NCI-H1694 treated with DMSO at 0.1 percent for 48 hours (cell line): Measurements from ENCODE around the gene HOXD10.

Source experiments
- DNase-seq: peaks from one replicate; lab custom pipeline; 2025; lab: John Stamatoyannopoulos, UW

Gene HOXD10

GRCh38 chr2:176123411-176124109 is 7.0 kb downstream of the HOXD10 start:
- no peak for DNase-seq

GRCh38 chr2:176124110-176124946 is 7.8 kb downstream of the HOXD10 start:
- no peak for DNase-seq

- no peak for DNase-seq
Observed at GRCh38 chr2:176124947-176125771, 8.6 kb downstream of the HOXD10 start.

GRCh38 chr2:176125772-176126054 is 9.1 kb downstream of the HOXD10 start:
- DNase-seq: no peak

- DNase-seq: peak; percentile 60
Observed at GRCh38 chr2:176126929-176127773, 10.6 kb downstream of the HOXD10 start.

DNA sequence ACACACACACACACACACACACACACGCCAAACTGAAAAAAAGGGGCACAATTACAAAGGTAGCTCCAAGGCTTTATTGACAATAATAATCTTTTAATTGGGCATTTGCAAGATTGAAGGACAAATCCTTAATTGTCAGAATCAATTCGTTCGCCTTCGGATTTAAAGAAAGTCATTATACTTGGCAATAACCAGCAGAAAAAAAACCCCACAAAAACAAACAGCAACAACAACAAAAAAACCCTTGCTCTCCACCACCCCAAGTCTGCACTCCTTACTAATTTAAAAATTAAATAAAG is 11.1 kb downstream of the HOXD10 start:
- no peak for DNase-seq

- DNase-seq: peak; percentile 9
Observed at GRCh38 chr2:176128172-176128981, 11.8 kb downstream of the HOXD10 start.

DNA sequence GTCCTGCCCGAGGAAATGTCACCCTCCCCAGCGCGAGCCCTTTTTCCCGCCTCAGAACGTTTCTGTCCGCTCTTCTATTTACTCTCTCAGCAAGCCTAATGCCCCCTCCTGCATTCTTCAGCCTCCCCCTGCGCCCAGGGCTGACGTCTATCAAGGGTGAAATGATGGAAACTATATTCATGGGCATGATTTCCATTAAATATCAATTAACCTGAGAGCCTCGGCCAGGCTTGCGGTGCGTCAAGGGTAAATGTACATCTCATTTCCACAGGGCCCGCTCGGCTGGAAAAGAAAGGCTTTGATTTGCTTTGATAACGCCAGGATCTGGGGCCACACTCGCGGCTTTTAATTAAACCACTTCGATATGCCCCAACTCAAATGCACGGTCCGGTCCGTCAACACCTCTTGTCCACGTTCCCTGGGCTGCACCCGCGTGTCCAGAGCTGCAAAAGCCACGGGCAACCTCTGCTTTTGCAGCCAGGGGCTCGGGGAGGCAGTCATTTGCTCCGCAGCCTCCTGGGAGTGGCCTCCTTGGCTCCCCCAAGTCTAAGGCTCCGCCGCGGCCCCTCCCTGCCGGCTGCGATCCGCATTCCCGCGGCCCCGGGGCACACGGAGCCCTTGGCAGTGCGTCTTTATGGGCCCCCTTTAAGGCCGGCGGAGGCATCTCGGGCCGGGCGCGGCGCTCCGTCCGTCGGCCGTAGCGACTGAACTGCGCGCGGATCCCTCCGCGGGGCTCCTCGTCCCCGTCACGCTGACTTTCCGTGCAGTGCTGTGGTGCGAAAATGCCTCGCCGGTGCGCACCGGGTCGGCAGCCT is 12.6 kb downstream of the HOXD10 start, which contains the start of gene HOXD8:
Gene HOXD8 (plus strand): TSS at position 724 of the 815 bp plus-strand sequence. CDS start 662 bp downstream, outside the sequence.
- DNase-seq: peak; percentile 58

- peak; percentile 53 for DNase-seq
Observed at GRCh38 chr2:176129813-176130146, 13.2 kb downstream of the HOXD10 start.

- peak; percentile 53 for DNase-seq
Observed at GRCh38 chr2:176130147-176130956, 13.8 kb downstream of the HOXD10 start.

DNA sequence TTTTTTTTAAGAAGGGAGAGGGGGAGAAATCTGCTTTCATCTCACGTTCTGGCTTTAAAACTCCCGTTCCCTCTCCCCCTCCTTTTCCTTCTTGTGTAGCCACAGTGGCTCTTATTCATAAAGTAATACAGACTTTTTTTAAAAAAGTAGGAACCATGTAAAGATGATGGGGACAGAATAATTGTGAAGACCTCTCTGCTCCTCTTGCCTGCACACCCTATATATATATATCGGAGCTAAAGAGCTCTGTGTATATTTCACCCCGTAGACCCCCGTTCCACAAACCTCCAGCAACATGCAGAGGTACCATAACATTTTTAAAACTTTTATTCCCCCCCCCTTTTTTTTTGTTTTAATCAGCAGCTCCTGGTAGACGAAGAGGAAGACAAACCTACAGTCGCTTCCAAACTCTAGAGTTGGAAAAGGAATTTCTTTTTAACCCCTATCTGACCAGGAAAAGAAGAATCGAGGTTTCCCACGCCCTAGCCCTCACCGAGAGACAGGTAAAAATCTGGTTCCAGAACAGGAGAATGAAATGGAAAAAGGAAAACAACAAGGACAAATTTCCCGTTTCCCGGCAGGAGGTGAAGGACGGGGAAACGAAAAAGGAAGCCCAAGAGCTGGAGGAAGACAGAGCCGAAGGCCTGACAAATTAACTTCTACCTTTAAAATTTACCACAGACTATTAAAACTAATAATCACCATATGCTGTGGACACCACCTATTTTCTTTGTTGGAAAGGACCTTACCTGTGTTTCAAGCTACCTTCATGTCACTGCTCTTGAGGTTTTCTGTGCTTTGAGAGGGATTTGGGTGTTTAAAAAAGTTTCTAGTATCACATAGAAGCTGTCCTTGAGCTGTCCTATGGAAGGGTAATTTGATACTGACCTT is 14.6 kb downstream of the HOXD10 start:
- DNase-seq: no peak

GRCh38 chr2:176131848-176132158 is 15.2 kb downstream of the HOXD10 start:
- DNase-seq: no peak

DNA sequence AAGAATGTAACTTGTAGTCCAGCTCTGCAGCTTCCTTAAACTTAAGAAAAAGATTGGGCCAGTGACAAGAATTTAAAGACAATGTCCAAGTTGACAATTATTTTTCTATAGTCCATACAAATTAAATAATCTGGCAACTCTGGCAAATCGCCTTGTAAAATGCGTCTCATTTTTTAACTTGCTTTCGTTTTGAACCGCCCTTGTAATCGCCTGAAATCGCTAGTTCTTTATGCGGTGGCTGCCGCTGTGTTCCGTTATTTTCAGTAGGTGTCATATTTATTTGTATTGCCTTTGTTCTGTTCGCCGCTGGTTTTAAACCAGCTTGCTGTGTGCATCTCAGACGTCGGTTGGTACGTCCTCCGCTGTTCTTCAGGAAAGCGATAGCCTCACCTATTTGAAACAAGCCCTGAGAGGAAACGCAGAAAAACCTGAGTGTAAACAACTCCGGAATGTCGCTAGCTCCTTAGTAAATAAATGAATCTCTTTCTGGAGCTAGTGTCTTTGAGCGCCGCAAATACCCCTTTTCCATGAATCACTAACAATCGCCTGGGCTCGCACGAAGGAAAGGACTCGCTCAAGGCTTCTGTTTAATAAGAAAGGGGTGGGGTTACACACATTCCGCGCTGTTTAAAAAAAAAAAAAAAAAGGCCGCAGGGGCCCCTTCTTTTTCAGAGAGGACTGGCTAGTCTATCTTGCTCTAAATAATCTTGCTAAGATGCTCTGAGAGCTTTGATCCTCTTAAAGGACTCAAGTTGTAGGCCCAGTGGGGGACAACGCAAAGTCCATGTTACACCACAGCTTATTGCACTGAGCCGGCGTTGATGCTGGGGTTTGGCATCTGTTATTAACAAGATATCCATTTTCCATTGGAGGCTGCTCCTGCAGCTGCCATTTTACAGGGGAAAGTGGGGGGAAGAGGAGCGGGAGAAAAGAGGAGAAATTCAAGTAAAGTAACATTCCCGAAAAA is 15.9 kb downstream of the HOXD10 start:
- no peak for DNase-seq

GRCh38 chr2:176133389-176133788 is 16.8 kb downstream of the HOXD10 start:
- no peak for DNase-seq

GRCh38 chr2:176134035-176134434 is 17.5 kb downstream of the HOXD10 start:
- DNase-seq: no peak

GRCh38 chr2:176135035-176135440 is 18.5 kb downstream of the HOXD10 start:
- DNase-seq: peak; percentile 61
